Sigmoid colon (tissue), 7 donors: ENCODE data around the gene C19orf38. TPM values are rescaled to one million over a fixed set of nuclear protein-coding genes. Genes with fewer than 3 reads are reported as not detected.

Experiments used
- DNase-seq: peaks from one replicate; pipeline ENCODE4 v3.0.0-alpha.2; 2019
- H3K27ac ChIP-seq, 4 donors: fragments of 200-600 bp; sonication (generic); one replicate each; pipeline ENCODE4 v1.5.1; 2016 to 2019; ENCODE audit warnings: mild to moderate bottlenecking in 1 of 4
- H3K27me3 ChIP-seq, 3 donors: fragments of 200-600 bp; sonication (generic); one replicate each; pipeline ENCODE4 v1.5.1; 2019; ENCODE audit warnings: mild to moderate bottlenecking in 1 of 3
- H3K36me3 ChIP-seq, 4 donors: fragments of 200-600 bp; sonication (generic); one replicate each; pipeline ENCODE4 v1.5.1; 2016 to 2019
- H3K4me1 ChIP-seq, 4 donors: fragments of 200-600 bp; sonication (generic); one replicate each; pipeline ENCODE4 v1.5.1; 2017 to 2019
- H3K4me3 ChIP-seq, 4 donors: fragments of 200-600 bp; sonication (generic); one replicate each; pipeline ENCODE4 v1.5.1; 2017 to 2019; ENCODE audit warnings: mild to moderate bottlenecking in 2 of 4, moderate library complexity in 1 of 4
- H3K9me3 ChIP-seq, 4 donors: fragments of 200-600 bp in 3 of 4; sonication (generic) in 3 of 4; one replicate each; pipeline versions ENCODE4 v1.5.1 to v1.6.1; 2013 to 2019
- EP300 ChIP-seq, 4 donors: sonication (generic); formaldehyde crosslinking; IDR thresholded peaks; one replicate each; pipeline ENCODE4 v1.6.1; 2017; ENCODE audit warnings: antibody characterized with exemption in 4 of 4
- POLR2A ChIP-seq, 2 donors: fragments of 450-650 bp; IDR thresholded peaks; one replicate each; pipeline ENCODE4 v1.6.1; 2016; ENCODE audit warnings: antibody characterized with exemption in 2 of 2, mild to moderate bottlenecking in 2 of 2, moderate library complexity in 2 of 2
- POLR2AphosphoS5 ChIP-seq, 4 donors: sonication (generic); formaldehyde crosslinking; IDR thresholded peaks; one replicate each; pipeline ENCODE4 v1.6.1; 2017; ENCODE audit warnings: antibody characterized with exemption in 4 of 4
- WGBS, 2 donors: extraction: QIAGEN DNeasy Blood & Tissue Kit; methylation state at CpG; one replicate each; pipeline ENCODE4 v1.1.7; 2013; 5-methylcytosine and 5-hydroxymethylcytosine counted together
- intact Hi-C: fragments of 100-400 bp; cut with DNase I; formaldehyde crosslinking; loops from one replicate; pipeline ENCODE4 v1.15.1; 2023
- polyA plus RNA-seq, 3 donors: library from polyadenylated mRNA; stranded (reverse); fragments of 200-250 nt; gene quantifications; one replicate each; pipeline ENCODE4 v1.2.3, GENCODE V29; 2013
- total RNA-seq, 4 donors: library from RNA; depleted of rRNA; stranded (reverse); fragments of >200 nt; gene quantifications; one replicate each; pipeline ENCODE4 v1.1.0, GENCODE V29; 2016
- TF ChIP-seq, protein P1 (sequence below), 4 experiments: fragments of 450-650 bp in 3 of 4; fragments of 200-600 bp in 1 of 4; IDR thresholded peaks; one replicate each; pipeline ENCODE4 v1.5.1; 2016 to 2019; ENCODE audit warnings: antibody characterized with exemption in 4 of 4, mild to moderate bottlenecking in 3 of 4, moderate library complexity in 2 of 4
- donor health status: healthy with polysubstance abuse.
- donor health status: Bipolar disorder and iron deficiency.
- donor health status: healthy.

Gene C19orf38
- total and polyA plus RNA-seq, 7 donors = 0.92 to 3.3 (median 1.6) TPM; not detected in 1

DNA sequence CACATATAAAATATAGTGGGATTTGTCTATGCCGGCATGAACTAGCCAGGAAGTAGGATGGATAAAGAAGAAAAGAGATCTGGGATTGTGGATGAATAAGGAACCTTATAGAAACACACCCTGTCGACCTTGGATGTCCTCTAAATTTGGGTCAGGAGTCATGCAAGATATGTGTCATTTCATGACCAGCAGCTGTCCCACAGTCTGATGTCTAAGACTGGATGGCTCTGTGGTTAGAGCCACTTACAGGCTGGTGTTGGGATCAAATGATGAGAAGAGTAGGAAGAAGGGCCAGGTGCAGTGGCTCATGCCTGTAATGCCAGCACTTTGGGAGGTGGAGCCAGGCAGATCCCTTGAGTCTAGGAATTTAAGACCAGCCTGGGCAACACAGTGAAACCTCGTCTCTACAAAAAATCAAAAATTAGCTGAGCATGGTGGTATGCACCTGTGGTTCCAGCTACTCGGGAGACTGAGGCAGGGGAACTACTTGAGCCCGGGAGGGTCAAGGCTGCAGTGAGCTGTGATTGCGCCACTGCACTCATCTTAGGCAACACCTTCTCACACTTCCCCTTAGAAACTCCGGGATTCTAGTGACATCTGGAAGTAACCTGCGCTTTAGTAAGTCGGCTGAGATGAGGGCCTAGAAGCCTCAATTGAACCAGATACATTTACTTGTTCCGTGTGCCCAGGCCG, 43.0 kb upstream of the C19orf38 start:
- no peak for DNase-seq
- WGBS, 2 donors = 92 to 93% methylated on average over 11 of the region's 11 CpGs
- intact Hi-C loops = no loop called here
- no peak overlapping the region for H3K4me3 ChIP-seq
- no peaks in the 10 kb centered on the region for H3K27me3 ChIP-seq
- H3K9me3 ChIP-seq = no peaks in the 10 kb centered on the region
- TF ChIP-seq, protein P1, sequence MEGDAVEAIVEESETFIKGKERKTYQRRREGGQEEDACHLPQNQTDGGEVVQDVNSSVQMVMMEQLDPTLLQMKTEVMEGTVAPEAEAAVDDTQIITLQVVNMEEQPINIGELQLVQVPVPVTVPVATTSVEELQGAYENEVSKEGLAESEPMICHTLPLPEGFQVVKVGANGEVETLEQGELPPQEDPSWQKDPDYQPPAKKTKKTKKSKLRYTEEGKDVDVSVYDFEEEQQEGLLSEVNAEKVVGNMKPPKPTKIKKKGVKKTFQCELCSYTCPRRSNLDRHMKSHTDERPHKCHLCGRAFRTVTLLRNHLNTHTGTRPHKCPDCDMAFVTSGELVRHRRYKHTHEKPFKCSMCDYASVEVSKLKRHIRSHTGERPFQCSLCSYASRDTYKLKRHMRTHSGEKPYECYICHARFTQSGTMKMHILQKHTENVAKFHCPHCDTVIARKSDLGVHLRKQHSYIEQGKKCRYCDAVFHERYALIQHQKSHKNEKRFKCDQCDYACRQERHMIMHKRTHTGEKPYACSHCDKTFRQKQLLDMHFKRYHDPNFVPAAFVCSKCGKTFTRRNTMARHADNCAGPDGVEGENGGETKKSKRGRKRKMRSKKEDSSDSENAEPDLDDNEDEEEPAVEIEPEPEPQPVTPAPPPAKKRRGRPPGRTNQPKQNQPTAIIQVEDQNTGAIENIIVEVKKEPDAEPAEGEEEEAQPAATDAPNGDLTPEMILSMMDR (IDR thresholded peaks at IDR 0.05) = no peak
- no peak for TF ChIP-seq POLR2A (IDR thresholded peaks at IDR 0.05)
- TF ChIP-seq EP300 (IDR thresholded peaks at IDR 0.05) = no peak
- no peak for TF ChIP-seq POLR2AphosphoS5 (IDR thresholded peaks at IDR 0.05)
- peaks cover 24 to 96% (median 47%) of the 10 kb centered on the region in 4 donors for H3K36me3 ChIP-seq
- no peak overlapping the region for H3K27ac ChIP-seq
- peaks cover 0 to 6% (median 0%) of the 10 kb centered on the region in 4 donors for H3K4me1 ChIP-seq

DNA sequence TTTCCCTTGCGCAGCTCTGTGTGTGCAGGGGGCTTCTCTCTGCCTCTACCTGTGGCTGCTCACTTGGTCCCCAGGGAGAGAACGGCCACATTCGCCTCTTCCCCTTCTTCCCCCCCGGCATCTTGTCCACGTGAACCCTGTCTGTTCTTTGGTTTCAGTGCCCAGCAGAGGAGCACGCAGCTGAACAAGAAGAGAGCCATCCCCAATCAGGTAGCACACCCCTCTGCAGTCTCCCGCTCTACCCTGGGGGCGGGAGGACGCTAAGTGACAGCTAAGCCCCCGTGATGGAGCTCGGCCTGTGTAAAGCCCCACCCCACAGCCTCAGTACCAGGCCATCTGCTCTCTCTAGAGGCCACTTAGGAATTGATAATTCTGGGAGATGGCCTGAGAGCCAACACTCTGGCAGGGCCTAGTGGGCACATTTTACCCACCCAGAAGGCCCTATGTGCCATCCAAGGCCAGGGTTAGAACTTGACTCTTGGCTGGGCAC, 42.4 kb upstream of the C19orf38 start:
- intact Hi-C loops = no loop called here
- no peaks in the 10 kb centered on the region for H3K27me3 ChIP-seq
- 92 to 94% methylated on average over 11 of the region's 11 CpGs for WGBS, 2 donors
- no peak overlapping the region for H3K27ac ChIP-seq
- TF ChIP-seq POLR2A (IDR thresholded peaks at IDR 0.05) (no peak), EP300 (IDR thresholded peaks at IDR 0.05) (no peak), POLR2AphosphoS5 (IDR thresholded peaks at IDR 0.05) (no peak)
- TF ChIP-seq, protein P1 (IDR thresholded peaks at IDR 0.05) = no peak
- H3K36me3 ChIP-seq = peaks cover 24 to 96% (median 47%) of the 10 kb centered on the region in 4 donors
- no peak overlapping the region for H3K4me3 ChIP-seq
- H3K9me3 ChIP-seq = no peaks in the 10 kb centered on the region
- H3K4me1 ChIP-seq = no peaks in the 10 kb centered on the region
- DNase-seq = no peak

DNA sequence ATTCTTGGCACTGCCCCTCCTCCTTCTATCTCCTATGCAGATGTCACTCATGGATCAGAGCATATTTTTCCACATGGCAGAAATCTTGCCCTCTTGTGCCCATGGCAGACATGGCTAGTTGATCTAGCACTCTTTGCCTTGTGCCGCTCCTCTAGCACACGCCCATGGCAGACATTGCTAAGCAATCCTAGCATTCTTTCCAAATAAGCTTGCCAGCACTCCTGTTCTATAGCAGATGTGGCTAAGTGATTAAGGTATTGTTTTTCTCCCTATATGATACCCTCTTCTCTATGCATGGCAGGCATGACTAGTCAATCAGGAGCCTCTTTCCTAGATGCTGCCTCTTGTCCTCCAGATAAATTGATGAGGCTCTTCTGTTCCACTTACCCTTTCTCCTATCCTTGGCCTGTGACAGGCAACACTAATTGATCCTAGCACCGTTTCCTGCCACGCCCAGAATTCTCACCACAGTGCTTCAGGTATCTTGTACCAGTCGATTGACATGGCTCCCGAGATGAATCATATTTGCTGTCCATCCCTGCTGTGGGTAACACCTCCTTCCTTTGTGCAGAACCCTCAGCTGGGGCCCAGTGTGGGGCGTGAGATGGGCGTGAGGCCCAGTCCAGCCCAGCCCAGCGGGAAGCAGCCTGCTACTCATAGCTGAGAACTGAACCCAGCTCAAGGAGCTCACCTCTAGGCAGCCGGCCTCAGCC, 39.1 kb upstream of the C19orf38 start:
- Histone ChIP-seq H3K36me3 (peaks cover 5 to 90% (median 32%) of the 10 kb centered on the region in 4 donors), H3K4me3 (no peak overlapping the region), H3K27me3 (no peaks in the 10 kb centered on the region), H3K27ac (no peak overlapping the region), H3K4me1 (peaks cover 0 to 16% (median 11%) of the 10 kb centered on the region in 4 donors), H3K9me3 (no peaks in the 10 kb centered on the region)
- DNase-seq = no peak
- intact Hi-C loops = no loop called here
- 60 to 64% methylated on average over 10 of the region's 10 CpGs for WGBS, 2 donors
- TF ChIP-seq, protein P1 (IDR thresholded peaks at IDR 0.05) = no peak
- TF ChIP-seq POLR2AphosphoS5 (IDR thresholded peaks at IDR 0.05) = no peak

DNA sequence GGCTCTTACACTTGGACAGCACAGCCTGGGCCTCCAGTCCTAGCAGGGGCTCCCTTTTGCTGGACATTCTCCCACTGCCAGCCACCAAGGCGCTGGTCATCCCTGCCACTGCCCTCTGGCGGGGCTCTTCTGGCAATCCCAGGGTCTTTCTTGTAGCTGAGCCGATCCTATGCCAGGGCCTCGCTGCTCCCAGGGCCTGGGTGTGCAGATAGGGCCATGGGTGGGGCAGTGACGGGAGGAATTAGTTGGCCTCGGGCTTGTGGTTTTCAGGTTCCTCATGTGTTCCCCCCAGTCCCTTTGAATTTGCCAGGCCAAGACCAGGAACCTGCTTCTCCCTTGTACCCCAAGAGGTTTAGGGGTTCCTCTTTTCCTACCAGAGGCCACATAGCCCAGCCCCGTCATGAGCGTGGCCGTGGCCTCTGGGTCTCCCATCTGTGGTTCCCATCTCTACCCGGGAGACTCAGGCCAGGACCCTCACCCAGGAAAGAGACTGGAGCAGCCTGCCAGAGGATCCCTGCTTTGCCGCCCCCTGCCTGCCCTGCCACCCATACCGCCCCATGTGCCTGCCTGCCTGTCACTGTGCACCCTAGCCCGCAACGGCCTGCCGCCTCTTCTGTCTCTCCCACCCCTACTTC, 38.4 kb upstream of the C19orf38 start:
- intact Hi-C loops = no loop called here
- no peak for TF ChIP-seq EP300 (IDR thresholded peaks at IDR 0.05)
- TF ChIP-seq POLR2A (IDR thresholded peaks at IDR 0.05) = no peak
- no peak for TF ChIP-seq POLR2AphosphoS5 (IDR thresholded peaks at IDR 0.05)
- 81 to 88% methylated on average over 15 of the region's 15 CpGs for WGBS, 2 donors
- Histone ChIP-seq H3K4me3 (no peak overlapping the region), H3K27me3 (no peaks in the 10 kb centered on the region), H3K36me3 (peaks cover 0 to 90% (median 30%) of the 10 kb centered on the region in 4 donors), H3K27ac (no peak overlapping the region), H3K9me3 (no peaks in the 10 kb centered on the region), H3K4me1 (peaks cover 0 to 16% (median 11%) of the 10 kb centered on the region in 4 donors)
- DNase-seq = no peak
